ENCODE results near the gene PNMA6F.
"Not testable (repeated sequence)": the region's sequence is repeated elsewhere in the genome, so short reads cannot be mapped to it uniquely, and the experiment has no call there.

DNA sequence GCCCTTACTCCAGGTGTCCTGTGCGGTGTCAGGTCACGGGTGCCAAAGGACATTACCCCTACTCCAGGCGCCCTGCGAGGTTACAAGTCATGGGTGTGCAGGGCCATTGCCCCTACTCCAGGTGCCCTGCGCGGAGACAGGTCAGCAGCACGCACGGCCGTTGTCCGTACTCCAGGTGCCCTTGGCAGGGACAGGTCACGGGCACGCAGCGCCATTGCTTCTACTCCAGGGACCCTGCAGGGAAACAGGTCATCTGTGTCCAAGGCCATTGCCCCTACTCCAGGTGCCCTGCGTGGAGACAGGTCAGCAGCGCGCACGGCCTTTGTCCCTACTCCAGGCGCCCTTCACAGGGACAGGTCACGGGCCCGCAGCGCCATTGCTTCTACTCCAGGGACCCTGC, 49.0 kb downstream of the PNMA6F start:
- TF ChIP-seq, protein P1, sequence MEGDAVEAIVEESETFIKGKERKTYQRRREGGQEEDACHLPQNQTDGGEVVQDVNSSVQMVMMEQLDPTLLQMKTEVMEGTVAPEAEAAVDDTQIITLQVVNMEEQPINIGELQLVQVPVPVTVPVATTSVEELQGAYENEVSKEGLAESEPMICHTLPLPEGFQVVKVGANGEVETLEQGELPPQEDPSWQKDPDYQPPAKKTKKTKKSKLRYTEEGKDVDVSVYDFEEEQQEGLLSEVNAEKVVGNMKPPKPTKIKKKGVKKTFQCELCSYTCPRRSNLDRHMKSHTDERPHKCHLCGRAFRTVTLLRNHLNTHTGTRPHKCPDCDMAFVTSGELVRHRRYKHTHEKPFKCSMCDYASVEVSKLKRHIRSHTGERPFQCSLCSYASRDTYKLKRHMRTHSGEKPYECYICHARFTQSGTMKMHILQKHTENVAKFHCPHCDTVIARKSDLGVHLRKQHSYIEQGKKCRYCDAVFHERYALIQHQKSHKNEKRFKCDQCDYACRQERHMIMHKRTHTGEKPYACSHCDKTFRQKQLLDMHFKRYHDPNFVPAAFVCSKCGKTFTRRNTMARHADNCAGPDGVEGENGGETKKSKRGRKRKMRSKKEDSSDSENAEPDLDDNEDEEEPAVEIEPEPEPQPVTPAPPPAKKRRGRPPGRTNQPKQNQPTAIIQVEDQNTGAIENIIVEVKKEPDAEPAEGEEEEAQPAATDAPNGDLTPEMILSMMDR (IDR thresholded peaks at IDR 0.05), result not testable (repeated sequence)
- not testable (repeated sequence) for TF ChIP-seq JAZF1 (CRISPR knock-in tag; IDR thresholded peaks at IDR 0.05); SMAD3 (CRISPR knock-in tag; IDR thresholded peaks at IDR 0.05; ENCODE audit: borderline replicate concordance); KAT7 (CRISPR knock-in tag; IDR thresholded peaks at IDR 0.05; ENCODE audit: borderline replicate concordance); TP53 (CRISPR knock-in tag; IDR thresholded peaks at IDR 0.05); ATF1 (CRISPR knock-in tag; IDR thresholded peaks at IDR 0.05); TCF7 (CRISPR knock-in tag; IDR thresholded peaks at IDR 0.05; ENCODE audit: low read depth)
- TF ChIP-seq, protein P2, sequence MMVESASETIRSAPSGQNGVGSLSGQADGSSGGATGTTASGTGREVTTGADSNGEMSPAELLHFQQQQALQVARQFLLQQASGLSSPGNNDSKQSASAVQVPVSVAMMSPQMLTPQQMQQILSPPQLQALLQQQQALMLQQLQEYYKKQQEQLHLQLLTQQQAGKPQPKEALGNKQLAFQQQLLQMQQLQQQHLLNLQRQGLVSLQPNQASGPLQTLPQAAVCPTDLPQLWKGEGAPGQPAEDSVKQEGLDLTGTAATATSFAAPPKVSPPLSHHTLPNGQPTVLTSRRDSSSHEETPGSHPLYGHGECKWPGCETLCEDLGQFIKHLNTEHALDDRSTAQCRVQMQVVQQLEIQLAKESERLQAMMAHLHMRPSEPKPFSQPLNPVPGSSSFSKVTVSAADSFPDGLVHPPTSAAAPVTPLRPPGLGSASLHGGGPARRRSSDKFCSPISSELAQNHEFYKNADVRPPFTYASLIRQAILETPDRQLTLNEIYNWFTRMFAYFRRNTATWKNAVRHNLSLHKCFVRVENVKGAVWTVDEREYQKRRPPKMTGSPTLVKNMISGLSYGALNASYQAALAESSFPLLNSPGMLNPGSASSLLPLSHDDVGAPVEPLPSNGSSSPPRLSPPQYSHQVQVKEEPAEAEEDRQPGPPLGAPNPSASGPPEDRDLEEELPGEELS (CRISPR knock-in tag; IDR thresholded peaks at IDR 0.05), result not testable (repeated sequence)
- TF ChIP-seq, protein P3, sequence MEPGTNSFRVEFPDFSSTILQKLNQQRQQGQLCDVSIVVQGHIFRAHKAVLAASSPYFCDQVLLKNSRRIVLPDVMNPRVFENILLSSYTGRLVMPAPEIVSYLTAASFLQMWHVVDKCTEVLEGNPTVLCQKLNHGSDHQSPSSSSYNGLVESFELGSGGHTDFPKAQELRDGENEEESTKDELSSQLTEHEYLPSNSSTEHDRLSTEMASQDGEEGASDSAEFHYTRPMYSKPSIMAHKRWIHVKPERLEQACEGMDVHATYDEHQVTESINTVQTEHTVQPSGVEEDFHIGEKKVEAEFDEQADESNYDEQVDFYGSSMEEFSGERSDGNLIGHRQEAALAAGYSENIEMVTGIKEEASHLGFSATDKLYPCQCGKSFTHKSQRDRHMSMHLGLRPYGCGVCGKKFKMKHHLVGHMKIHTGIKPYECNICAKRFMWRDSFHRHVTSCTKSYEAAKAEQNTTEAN (CRISPR knock-in tag; IDR thresholded peaks at IDR 0.05), result not testable (repeated sequence)
- TF ChIP-seq, protein P4, sequence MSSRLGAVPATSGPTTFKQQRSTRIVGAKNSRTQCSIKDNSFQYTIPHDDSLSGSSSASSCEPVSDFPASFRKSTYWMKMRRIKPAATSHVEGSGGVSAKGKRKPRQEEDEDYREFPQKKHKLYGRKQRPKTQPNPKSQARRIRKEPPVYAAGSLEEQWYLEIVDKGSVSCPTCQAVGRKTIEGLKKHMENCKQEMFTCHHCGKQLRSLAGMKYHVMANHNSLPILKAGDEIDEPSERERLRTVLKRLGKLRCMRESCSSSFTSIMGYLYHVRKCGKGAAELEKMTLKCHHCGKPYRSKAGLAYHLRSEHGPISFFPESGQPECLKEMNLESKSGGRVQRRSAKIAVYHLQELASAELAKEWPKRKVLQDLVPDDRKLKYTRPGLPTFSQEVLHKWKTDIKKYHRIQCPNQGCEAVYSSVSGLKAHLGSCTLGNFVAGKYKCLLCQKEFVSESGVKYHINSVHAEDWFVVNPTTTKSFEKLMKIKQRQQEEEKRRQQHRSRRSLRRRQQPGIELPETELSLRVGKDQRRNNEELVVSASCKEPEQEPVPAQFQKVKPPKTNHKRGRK (CRISPR knock-in tag; IDR thresholded peaks at IDR 0.05; ENCODE audit: borderline replicate concordance), result not testable (repeated sequence)
- TF ChIP-seq, protein P5, sequence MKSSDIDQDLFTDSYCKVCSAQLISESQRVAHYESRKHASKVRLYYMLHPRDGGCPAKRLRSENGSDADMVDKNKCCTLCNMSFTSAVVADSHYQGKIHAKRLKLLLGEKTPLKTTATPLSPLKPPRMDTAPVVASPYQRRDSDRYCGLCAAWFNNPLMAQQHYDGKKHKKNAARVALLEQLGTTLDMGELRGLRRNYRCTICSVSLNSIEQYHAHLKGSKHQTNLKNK (CRISPR knock-in tag; IDR thresholded peaks at IDR 0.05), result not testable (repeated sequence)
- TF ChIP-seq, protein P6, sequence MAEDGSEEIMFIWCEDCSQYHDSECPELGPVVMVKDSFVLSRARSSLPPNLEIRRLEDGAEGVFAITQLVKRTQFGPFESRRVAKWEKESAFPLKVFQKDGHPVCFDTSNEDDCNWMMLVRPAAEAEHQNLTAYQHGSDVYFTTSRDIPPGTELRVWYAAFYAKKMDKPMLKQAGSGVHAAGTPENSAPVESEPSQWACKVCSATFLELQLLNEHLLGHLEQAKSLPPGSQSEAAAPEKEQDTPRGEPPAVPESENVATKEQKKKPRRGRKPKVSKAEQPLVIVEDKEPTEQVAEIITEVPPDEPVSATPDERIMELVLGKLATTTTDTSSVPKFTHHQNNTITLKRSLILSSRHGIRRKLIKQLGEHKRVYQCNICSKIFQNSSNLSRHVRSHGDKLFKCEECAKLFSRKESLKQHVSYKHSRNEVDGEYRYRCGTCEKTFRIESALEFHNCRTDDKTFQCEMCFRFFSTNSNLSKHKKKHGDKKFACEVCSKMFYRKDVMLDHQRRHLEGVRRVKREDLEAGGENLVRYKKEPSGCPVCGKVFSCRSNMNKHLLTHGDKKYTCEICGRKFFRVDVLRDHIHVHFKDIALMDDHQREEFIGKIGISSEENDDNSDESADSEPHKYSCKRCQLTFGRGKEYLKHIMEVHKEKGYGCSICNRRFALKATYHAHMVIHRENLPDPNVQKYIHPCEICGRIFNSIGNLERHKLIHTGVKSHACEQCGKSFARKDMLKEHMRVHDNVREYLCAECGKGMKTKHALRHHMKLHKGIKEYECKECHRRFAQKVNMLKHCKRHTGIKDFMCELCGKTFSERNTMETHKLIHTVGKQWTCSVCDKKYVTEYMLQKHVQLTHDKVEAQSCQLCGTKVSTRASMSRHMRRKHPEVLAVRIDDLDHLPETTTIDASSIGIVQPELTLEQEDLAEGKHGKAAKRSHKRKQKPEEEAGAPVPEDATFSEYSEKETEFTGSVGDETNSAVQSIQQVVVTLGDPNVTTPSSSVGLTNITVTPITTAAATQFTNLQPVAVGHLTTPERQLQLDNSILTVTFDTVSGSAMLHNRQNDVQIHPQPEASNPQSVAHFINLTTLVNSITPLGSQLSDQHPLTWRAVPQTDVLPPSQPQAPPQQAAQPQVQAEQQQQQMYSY (CRISPR knock-in tag; IDR thresholded peaks at IDR 0.05), result not testable (repeated sequence)
- TF ChIP-seq, protein P7, sequence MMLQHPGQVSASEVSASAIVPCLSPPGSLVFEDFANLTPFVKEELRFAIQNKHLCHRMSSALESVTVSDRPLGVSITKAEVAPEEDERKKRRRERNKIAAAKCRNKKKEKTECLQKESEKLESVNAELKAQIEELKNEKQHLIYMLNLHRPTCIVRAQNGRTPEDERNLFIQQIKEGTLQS (CRISPR knock-in tag; conservative IDR thresholded peaks at IDR 0.05), result not testable (repeated sequence)
- TF ChIP-seq, protein P8, sequence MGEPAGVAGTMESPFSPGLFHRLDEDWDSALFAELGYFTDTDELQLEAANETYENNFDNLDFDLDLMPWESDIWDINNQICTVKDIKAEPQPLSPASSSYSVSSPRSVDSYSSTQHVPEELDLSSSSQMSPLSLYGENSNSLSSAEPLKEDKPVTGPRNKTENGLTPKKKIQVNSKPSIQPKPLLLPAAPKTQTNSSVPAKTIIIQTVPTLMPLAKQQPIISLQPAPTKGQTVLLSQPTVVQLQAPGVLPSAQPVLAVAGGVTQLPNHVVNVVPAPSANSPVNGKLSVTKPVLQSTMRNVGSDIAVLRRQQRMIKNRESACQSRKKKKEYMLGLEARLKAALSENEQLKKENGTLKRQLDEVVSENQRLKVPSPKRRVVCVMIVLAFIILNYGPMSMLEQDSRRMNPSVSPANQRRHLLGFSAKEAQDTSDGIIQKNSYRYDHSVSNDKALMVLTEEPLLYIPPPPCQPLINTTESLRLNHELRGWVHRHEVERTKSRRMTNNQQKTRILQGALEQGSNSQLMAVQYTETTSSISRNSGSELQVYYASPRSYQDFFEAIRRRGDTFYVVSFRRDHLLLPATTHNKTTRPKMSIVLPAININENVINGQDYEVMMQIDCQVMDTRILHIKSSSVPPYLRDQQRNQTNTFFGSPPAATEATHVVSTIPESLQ (CRISPR knock-in tag; IDR thresholded peaks at IDR 0.05), result not testable (repeated sequence)
